ENCODE results near the gene RASA3. TPM values are rescaled to one million over a fixed set of nuclear protein-coding genes. Genes with fewer than 3 reads are reported as not detected.

The RASA3 gene
- total and polyA plus RNA-seq, 9 of the 15 experiments (the other 6 are each of a cell fraction or from before 2014, with no cell fraction given) = 0.72 to 25.3 (median 14.4) TPM

- peak in 2 of 3 experiments; percentile 5 to 14; a peak in 1 of 6 replicates for TF ChIP-seq CTCF (IDR thresholded peaks at IDR 0.05 in 2 of 3, conservative IDR thresholded peaks at IDR 0.05 in 1 of 3; ENCODE audit: insufficient read depth in 2 of 3, low read depth in 1 of 3, low read length in 3 of 3)
- TF ChIP-seq NRF1 (conservative IDR thresholded peaks at IDR 0.05 in 1 of 2, IDR thresholded peaks at IDR 0.05 in 1 of 2) = peak in 1 of 2 experiments; percentile 21; a peak in 1 of 4 replicates
- 0 out of 2 replicates have a peak, but pooled peaks have one; percentile 4 for TF ChIP-seq POLR2G (IDR thresholded peaks at IDR 0.05; ENCODE audit: low read depth, low read length)
- TF ChIP-seq CHCHD3 (CRISPR knock-in tag; IDR thresholded peaks at IDR 0.05) = no peak
- no peak for TF ChIP-seq ZNF696 (CRISPR knock-in tag; conservative IDR thresholded peaks at IDR 0.05)
- TF ChIP-seq SP1 (CRISPR knock-in tag; IDR thresholded peaks at IDR 0.05) = peak; percentile 21; the same call in 1 of the 2 replicates
- TF ChIP-seq DNMT1 (IDR thresholded peaks at IDR 0.05) = no peak
- no peak for TF ChIP-seq RERE (CRISPR knock-in tag; IDR thresholded peaks at IDR 0.05; ENCODE audit: borderline replicate concordance)
- no peak for TF ChIP-seq BRD4 (IDR thresholded peaks at IDR 0.05)
Observed at GRCh38 chr13:114019367-114019766, 113.1 kb downstream of the RASA3 start (continued).

Data from K562 (cell line).